IPS DF 4.7 (cell line): ENCODE measurements around the gene GOLT1B.
"Not testable (repeated sequence)": the region's sequence is repeated elsewhere in the genome, so short reads cannot be mapped to it uniquely, and the experiment has no call there.

Source experiments
- DNase-seq: peaks from one replicate; pipeline ENCODE4 v3.0.0-alpha.2; 2013; ENCODE audit warnings: low spot score; ENCODE audit errors: extremely low read depth

The GOLT1B gene

DNA sequence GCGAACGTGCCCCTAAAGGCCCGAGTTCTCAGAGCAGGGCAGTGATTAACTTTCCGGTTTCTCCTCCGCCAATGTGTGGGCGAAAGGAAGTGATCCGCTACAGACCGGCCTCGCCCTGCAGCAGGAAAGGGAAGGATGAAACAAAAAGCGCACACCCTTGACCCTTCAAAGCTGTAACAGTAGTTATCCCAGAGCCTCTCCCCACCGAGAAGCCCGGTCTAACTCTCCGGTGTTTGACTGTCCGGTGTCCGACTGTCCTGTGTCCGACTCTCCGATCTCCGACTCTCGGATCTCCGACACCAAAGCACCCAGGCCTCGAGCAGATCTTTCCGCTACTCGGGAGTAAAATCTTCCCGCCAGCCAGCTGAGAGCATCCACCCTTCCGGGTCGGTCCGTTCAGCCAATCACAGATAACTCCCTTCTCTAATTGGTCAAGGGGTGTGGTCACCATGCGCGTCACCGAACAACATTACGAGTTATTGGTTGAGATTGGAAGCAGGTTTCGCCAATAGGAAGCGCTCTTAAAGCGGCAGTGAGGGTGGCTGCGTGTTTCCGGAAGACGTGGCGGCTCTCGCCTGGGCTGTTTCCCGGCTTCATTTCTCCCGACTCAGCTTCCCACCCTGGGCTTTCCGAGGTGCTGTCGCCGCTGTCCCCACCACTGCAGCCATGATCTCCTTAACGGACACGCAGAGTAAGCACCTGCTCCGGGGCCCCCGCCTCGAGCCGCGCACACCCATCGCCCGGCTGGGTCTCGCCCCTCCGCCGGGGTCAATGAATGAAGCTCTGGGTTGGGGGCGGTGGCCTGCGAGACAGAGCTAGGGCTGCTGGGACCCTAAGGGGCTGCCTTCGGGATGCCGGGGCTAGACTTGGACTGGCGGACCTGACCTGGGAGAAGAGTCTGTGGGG lies at the start of gene GOLT1B, which contains the start of gene RECQL:
Gene GOLT1B, plus strand, starts transcription at position 532 of the 906 bp plus-strand sequence. Its CDS starts 135 bp downstream, at position 667.
Gene RECQL, minus strand, starts transcription at position 378 of the 906 bp plus-strand sequence. CDS start 2,065 bp downstream, outside the sequence.
- peak; percentile 96 for DNase-seq

DNA sequence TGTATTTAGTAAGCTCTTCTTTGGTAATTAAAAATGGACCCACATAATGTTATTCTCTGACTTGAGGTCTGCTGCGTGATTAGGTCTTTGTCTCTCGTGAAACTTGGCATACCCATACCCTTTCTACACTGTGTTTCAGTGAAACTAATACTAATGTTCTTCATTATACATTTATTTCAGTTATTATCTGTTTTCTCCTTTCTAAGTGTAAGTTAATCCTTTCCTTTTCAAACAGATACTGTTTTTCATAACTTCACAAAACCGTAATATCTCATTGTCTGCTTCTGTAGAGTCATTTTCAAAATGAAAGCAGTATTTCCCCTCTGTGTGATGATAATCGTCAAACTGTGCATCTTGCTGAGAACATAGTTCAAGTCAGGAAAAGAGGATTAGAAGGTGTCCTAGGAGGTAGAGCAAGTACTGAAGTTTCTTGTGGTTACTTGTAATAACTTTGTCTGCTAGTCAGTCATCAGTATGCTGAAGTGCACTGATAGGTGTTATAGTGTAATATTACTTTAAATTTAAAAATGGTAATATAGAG lies 48.2 kb upstream of the GOLT1B start:
- DNase-seq = no peak

DNA sequence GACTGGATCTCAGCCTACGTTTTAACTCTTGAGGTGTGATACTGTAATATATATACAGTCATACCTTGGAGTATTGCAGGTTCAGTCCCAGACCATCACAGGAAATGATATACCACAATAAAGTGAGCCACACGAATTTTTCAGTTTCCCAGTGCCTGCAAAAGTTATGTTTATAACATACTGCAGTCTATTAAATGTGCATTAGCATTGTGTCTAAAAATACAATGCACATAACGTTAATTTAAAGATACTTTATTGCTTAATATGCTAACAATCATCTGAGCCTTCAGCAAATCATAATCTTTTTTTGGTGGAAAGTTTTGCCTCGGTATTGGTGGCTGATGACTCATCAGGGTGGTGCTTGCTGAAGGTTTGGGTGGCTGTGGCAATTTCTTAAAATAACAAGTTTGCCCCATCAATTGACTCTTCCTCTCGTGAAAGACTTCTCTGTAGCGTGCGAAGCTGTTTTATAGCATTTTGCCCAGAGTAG lies 45.3 kb upstream of the GOLT1B start:
- no peak for DNase-seq

DNA sequence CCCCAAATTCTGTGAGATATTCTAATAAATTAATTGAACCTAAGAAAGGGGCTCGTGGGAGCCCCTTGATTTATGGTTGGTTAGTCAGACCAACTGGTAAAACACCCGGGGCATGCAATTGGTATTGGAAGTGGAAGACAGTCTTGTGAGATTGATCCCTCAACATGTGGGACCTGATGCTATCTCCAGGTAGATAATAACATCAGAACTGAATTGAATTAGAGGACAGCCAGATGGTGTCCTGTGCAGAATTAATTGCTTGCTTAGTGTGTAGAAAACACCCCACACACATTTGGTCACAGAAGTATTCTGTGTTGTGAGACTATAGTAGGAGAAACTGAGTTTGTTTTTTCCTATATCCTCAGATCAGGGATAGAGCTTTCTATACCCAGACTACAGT lies 42.1 kb upstream of the GOLT1B start:
- no peak for DNase-seq

DNA sequence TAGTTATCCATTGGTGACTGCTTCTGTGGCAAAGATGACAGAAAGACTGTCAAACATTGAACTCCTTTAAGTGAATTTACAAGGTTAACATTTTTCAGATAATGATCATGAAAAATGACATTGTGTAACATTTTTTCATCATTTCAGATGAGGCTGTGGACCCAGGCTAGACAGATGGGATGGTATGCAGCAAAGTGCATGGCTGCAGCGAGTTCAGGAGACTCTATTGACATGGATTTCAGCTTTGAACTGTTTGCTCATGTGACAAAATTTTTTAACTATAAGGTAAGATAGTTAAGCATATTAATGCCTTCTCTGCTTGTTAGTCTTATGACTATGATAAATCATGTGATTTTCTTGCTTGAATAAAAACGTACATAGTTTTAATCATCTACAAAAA lies 34.3 kb upstream of the GOLT1B start:
- DNase-seq = not testable (repeated sequence)

GRCh38 chr12:21471294-21471693 lies 30.3 kb upstream of the GOLT1B start:
- no peak for DNase-seq

- no peak for DNase-seq
These were observed 29.3 kb upstream of the GOLT1B start for GRCh38 chr12:21472197-21472823.

DNA sequence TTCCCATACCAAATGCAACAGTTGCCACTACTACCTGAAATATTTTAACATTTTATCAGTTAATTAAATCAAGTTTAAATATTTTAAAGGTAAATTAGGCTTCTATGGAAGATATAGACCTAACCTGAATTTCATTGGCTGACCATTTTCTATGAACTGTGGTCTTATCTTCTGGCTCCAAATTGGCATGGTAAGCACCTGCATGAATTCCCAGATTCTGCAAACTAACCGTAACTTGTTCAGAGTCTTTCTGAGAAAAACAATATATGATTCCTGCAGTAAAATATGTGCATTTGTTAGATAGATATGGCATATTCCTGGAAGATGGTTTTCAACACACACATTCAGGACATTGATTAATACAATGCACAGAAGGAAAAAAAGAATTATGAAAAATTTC lies 26.0 kb upstream of the GOLT1B start:
- DNase-seq = no peak

GRCh38 chr12:21476949-21477348 lies 24.6 kb upstream of the GOLT1B start:
- no peak for DNase-seq

GRCh38 chr12:21478756-21479455 lies 22.7 kb upstream of the GOLT1B start:
- no peak for DNase-seq

GRCh38 chr12:21483531-21483930 lies 18.1 kb upstream of the GOLT1B start:
- no peak for DNase-seq

DNA sequence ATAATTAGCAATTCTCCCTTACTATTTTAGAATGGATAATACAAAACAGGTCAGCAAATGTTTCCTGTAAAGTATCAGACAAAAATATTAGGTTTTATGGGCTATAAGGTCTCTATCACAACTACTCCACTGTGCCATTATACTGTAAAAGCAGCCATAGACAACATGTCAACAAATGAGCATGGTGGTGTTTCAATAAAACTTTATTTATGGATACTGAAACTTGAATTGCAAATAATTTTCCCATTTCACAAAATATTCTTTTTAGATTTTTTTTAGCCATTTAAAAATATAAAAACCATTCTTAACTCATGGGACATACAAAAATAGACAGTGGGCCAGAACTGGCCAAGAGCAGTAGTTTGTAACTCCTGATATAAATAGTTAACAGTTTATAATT lies 15.6 kb upstream of the GOLT1B start:
- no peak for DNase-seq

- no peak for DNase-seq
These were observed 1.8 kb upstream of the GOLT1B start for GRCh38 chr12:21499765-21500164.

DNA sequence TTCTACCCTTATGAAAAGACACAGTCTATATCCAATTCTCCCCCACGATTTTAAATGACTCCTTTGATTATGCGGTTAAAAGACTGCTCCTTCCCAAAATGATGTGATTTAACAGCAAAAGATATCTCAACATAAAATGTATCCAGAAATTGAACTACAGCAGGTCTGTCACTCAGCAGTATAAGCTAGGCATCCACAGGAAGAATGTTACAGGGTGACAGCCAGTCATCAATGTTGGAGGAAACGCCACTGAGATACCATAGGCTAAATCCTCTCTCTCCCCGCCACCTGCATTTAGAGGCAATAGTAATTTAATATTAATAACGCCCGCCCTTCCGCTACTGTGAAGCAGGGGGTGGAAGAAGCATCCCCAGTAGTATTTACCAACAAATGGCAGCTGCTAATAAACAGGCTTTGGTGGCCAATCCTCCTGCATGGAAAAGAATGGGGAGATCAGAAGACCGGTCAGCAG lies 767 bp upstream of the GOLT1B start:
- no peak for DNase-seq

DNA sequence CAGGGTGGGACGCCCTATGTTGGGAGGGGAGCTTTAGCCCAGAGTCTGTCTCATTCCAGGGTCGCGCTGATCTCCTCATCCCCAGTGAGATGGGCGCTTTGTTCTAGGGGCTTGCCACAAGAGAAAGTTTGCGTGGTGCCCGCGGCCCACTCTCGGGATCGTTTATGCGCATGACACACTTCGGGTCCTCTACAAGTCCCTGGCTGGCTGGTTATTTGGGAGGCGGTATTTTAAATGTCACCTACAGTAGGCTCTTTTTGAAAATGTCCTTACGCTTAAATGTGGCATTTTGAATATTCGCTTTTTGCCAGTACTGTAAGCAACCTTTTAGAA lies 541 bp downstream of the GOLT1B start:
- no peak for DNase-seq

- DNase-seq = no peak
These were observed 1.3 kb downstream of the GOLT1B start for GRCh38 chr12:21502872-21503271.

DNA sequence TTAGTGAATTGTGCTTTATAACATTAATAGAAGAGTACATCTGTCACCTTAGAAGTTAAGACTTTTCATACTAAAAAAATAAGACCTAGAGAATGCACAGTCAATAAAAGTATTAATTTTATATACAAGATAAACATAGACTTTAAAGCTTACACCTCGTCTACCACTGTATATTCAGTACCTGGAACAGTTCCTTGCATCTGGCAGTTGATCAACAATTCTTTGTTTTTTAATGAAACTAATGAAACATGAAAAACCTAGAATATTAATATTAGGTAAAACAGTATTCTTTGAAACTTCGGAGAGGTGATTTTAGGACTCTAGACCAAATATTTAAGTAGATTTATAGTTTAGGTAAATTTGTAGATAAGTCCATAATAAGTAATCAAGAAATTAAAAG lies 4.3 kb downstream of the GOLT1B start:
- no peak for DNase-seq

GRCh38 chr12:21507849-21508248 lies 6.3 kb downstream of the GOLT1B start:
- no peak for DNase-seq

GRCh38 chr12:21509768-21510167 lies 8.2 kb downstream of the GOLT1B start:
- DNase-seq = no peak

DNA sequence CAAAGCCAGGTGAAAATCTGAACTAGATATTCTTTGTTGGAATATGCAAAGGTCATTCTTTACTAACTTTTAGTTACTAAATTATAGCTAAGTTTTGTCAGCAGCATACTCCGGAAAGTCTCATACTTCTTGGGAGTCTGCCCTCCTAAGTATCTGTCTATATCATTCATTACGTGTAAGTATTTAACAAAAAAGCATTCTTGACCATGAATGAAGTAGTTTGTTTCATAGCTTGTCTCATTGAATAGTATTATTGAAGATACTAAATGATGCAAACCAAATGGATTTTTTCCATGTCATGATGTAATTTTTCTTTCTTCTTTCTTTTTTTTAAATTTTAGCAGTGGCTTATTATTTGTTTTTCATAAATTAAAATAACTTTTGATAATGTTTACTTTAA lies 14.7 kb downstream of the GOLT1B start:
- no peak for DNase-seq

- DNase-seq = no peak
These were observed 16.9 kb downstream of the GOLT1B start for GRCh38 chr12:21518451-21518850.

GRCh38 chr12:21521541-21521940 lies 20.0 kb downstream of the GOLT1B start:
- no peak for DNase-seq
